Activated CD8-positive, alpha-beta T cell treated with anti-CD3 and anti-CD28 coated beads for 36 hours (primary cell): ENCODE data around the gene PPP1CA. TPM values are rescaled to one million over a fixed set of nuclear protein-coding genes. Genes with fewer than 3 reads are reported as not detected.

Experiments used
- ATAC-seq: fragments of 200-7000 bp; cut with Tn5 transposase; one replicate; pipeline ENCODE4 v1.10.0; 2021; ENCODE audit warnings: mild to moderate bottlenecking, moderate library complexity
- CTCF ChIA-PET: fragments of 350-600 bp; sonication (Branson Sonifier 250); formaldehyde crosslinking; loops from one replicate; lab custom pipeline; 2021; ENCODE audit warnings: antibody characterized with exemption; lab: Charles Lee
- POLR2A ChIA-PET: fragments of 350-600 bp; sonication (Branson Sonifier 250); formaldehyde crosslinking; loops from one replicate; lab custom pipeline; 2021; ENCODE audit warnings: antibody characterized with exemption; lab: Charles Lee
- DNase-seq: peaks from one replicate; pipeline ENCODE4 v3.0.0-alpha.2; 2020
- H3K27ac Mint-ChIP-seq: one replicate; pipeline ENCODE4 v1.8.0; 2021; ENCODE audit warnings: mild to moderate bottlenecking, mixed read lengths
- H3K27me3 Mint-ChIP-seq: one replicate; pipeline ENCODE4 v1.8.0; 2021; ENCODE audit warnings: mixed read lengths
- H3K36me3 Mint-ChIP-seq: one replicate; pipeline ENCODE4 v1.8.0; 2021; ENCODE audit warnings: low read depth, mixed read lengths
- H3K4me1 Mint-ChIP-seq: one replicate; pipeline ENCODE4 v1.8.0; 2021; ENCODE audit warnings: low read depth, mixed read lengths
- H3K4me3 Mint-ChIP-seq: one replicate; pipeline ENCODE4 v1.8.0; 2021; ENCODE audit warnings: mild to moderate bottlenecking, moderate library complexity, mixed read lengths
- H3K9me3 Mint-ChIP-seq: one replicate; pipeline ENCODE4 v1.8.0; 2021; ENCODE audit warnings: mixed read lengths
- intact Hi-C: fragments of 100-400 bp; cut with micrococcal nuclease; formaldehyde crosslinking; loops from one replicate; pipeline ENCODE4 v1.10.0; 2022
- total RNA-seq, 2 experiments: library from RNA; stranded (reverse); gene quantifications; one replicate each; pipeline ENCODE4 v1.2.3, GENCODE V29; 2021
- TF ChIP-seq, protein P1 (sequence below): fragments of 200-600 bp; IDR thresholded peaks from one replicate; pipeline ENCODE4 v1.8.0; 2022; ENCODE audit warnings: antibody characterized with exemption, mild to moderate bottlenecking

PPP1CA gene
- total RNA-seq, 2 experiments from 2014 or later = 249 to 258 TPM

DNA sequence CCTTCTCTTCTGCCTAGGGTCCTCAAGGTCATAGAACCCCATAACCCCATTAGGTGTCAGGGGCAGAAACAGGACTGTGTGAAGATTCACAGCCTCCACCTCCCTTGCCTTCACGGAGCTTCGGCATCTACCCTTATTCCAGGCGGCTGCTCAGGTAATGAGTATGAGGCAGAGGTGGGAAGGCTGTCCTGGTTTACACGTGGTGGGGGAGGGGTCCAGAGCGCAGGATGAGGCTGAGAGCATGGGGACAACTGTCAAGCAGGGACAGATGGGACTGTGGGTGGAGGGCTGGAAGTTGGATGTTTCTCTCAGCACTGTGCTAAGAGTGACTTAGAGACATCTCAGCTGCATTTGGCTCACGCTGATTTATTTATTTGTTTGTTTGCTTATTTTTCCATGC is 14.1 kb downstream of the PPP1CA start:
- Mint-ChIP-seq H3K4me3 (no peak overlapping the region), H3K27ac (no peak overlapping the region), H3K4me1 (peaks cover 15% of the 10 kb centered on the region), H3K36me3 (peaks cover 2% of the 10 kb centered on the region), H3K27me3 (no peaks in the 10 kb centered on the region), H3K9me3 (no peaks in the 10 kb centered on the region)
- no peak for ATAC-seq
- intact Hi-C loops = no loop called here
- DNase-seq = no peak
- POLR2A ChIA-PET = interaction anchor here (0.6 to 1.4 kb wide), 2 partner anchors 31 to 101 kb away, joined by 3 to 8 read pairs; no protein-coding TSS in a partner anchor
- TF ChIP-seq, protein P1, sequence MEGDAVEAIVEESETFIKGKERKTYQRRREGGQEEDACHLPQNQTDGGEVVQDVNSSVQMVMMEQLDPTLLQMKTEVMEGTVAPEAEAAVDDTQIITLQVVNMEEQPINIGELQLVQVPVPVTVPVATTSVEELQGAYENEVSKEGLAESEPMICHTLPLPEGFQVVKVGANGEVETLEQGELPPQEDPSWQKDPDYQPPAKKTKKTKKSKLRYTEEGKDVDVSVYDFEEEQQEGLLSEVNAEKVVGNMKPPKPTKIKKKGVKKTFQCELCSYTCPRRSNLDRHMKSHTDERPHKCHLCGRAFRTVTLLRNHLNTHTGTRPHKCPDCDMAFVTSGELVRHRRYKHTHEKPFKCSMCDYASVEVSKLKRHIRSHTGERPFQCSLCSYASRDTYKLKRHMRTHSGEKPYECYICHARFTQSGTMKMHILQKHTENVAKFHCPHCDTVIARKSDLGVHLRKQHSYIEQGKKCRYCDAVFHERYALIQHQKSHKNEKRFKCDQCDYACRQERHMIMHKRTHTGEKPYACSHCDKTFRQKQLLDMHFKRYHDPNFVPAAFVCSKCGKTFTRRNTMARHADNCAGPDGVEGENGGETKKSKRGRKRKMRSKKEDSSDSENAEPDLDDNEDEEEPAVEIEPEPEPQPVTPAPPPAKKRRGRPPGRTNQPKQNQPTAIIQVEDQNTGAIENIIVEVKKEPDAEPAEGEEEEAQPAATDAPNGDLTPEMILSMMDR = no peak
- CTCF ChIA-PET = interaction anchor here (1.8 to 30.8 kb wide), 3 partner anchors 13 to 41 kb away, joined by 5 to 883 read pairs (median 17); partner anchors contain the start of gene POLD4

DNA sequence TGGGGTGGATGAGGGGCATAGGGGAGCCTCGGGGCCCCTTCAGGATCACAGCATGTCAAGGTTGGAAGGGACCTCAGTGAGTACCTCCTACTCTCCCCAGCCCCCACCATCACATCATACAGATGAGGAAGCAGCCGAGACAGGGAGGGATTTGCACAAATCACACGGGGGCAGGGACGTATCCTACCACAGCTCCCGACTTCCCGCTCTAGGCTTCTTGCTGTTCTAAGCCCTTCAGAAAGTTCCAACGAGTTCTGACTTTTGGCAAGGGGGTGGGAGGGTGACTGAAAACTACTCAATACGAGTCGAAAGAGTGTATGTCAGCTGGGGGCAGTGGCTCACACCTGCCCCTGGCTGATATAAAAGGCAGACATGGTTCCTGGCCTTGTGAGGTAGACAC is 14.6 kb downstream of the PPP1CA start:
- H3K4me1 Mint-ChIP-seq = peaks cover 15% of the 10 kb centered on the region
- no peaks in the 10 kb centered on the region for H3K9me3 Mint-ChIP-seq
- ATAC-seq = no peak
- CTCF ChIA-PET = interaction anchor here (0.7 to 30.8 kb wide), 7 partner anchors 13 to 125 kb away, joined by 3 to 883 read pairs (median 5); partner anchors contain the start of genes POLD4 and TBC1D10C
- no peak for DNase-seq
- H3K4me3 Mint-ChIP-seq = no peak overlapping the region
- no peaks in the 10 kb centered on the region for H3K27me3 Mint-ChIP-seq
- intact Hi-C loops = no loop called here
- no peak overlapping the region for H3K27ac Mint-ChIP-seq
- no peaks in the 10 kb centered on the region for H3K36me3 Mint-ChIP-seq
- TF ChIP-seq, protein P1 = no peak
- POLR2A ChIA-PET = interaction anchor here (0.6 to 1.4 kb wide), 4 partner anchors 10 to 102 kb away, joined by 3 to 8 read pairs (median 3); no protein-coding TSS in a partner anchor

DNA sequence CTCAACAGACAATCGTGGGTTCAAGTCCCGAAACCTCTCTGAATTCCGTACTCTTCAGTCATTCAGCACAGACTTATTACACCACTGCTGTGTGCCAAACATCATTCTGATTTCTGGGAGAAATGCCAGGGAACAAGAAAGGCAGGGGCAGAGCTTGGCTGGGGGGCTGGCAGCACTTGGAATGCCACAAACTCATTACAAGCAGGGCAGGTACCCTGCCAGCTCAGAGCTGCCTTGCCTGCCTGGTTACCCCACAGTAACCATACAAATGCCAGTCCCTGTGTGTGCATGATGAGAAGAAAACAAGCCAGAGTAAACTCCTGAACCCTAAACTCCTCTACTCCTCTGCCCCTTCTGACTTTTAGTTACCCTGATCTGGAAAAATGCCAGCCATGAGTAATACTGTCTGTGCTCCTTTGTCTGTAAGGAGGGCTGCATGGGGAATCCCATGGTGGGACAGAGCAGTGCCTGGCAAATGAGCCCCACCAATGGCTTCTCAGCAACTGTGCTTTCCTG is 16.7 kb downstream of the PPP1CA start:
- Mint-ChIP-seq H3K9me3 (no peaks in the 10 kb centered on the region), H3K4me3 (no peak overlapping the region), H3K4me1 (peaks cover 11% of the 10 kb centered on the region), H3K27ac (no peak overlapping the region), H3K36me3 (no peaks in the 10 kb centered on the region), H3K27me3 (no peaks in the 10 kb centered on the region)
- intact Hi-C loops = no loop called here
- POLR2A ChIA-PET = no interaction called here
- DNase-seq (no peak), ATAC-seq (no peak)
- TF ChIP-seq, protein P1 = no peak
- CTCF ChIA-PET = interaction anchor here (1.2 to 30.8 kb wide), 4 partner anchors 14 to 40 kb away, joined by 3 to 883 read pairs (median 57); partner anchors contain the start of gene POLD4

DNA sequence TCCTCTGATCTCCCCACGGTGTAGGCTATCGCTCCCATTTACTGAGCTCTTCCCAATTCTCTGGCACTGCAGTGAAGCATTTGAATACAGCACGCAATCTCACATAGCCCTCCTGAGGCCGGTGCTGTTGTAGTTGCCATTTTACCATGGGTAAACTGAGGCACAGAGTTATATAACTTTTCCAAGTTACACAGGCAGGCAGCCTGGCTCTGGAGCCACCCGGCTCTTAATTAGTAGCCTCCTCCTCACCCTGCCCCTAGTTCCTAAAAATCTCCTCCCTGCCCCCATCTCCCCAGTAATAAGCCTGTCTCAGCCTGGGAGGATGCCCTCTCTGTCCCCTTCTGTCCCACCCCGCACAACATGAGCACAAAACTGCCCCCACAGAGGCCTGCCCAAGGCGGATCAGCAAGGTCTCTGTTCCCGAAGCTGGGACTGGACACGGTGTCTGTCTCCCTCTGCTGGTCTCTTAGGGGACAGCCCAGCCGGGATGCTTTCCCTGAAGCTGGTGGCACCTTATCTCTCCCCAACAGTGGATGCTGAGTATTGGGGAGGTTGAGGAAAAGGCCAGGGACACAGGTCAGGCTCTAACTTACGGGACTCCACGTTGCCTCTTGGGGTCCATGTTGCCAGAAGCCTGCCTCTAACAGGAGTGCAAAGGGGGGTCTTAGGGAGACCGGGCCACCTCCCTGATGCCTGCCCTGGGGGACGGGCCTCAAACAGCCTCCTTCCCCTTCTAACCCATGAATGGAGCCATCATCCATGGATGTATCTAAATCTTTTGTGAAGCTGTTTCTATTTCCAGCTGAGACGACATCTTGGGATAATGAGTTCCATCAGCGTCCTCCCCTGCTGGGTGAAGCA is 19.2 kb downstream of the PPP1CA start:
- Mint-ChIP-seq H3K4me1 (peaks cover 2% of the 10 kb centered on the region), H3K27ac (no peak overlapping the region), H3K4me3 (no peak overlapping the region), H3K27me3 (no peaks in the 10 kb centered on the region), H3K9me3 (no peaks in the 10 kb centered on the region), H3K36me3 (no peaks in the 10 kb centered on the region)
- DNase-seq = peak; percentile 90
- TF ChIP-seq, protein P1 = peak; percentile 94
- intact Hi-C loops = loop anchor here (1.0 kb wide), 1 partner anchor 26 kb away; no protein-coding TSS in a partner anchor
- CTCF ChIA-PET = interaction anchor here (0.6 to 30.8 kb wide), 39 partner anchors 11 to 215 kb away, joined by 3 to 883 read pairs (median 4); partner anchors contain the start of genes ANKRD13D, CLCF1, POLD4 and PPP1CA
- ATAC-seq = peak; percentile 95
- POLR2A ChIA-PET = interaction anchor here (0.6 to 3.3 kb wide), 10 partner anchors 9 to 119 kb away, joined by 3 to 16 read pairs (median 5); partner anchors contain the start of genes POLD4, PPP1CA, RAD9A and TBC1D10C
